Hematopoietic multipotent progenitor cell (in vitro differentiated cells): ENCODE data around the gene PTK6. TPM values are rescaled to one million over a fixed set of nuclear protein-coding genes. Genes with fewer than 3 reads are reported as not detected.
"Not testable (repeated sequence)": the region's sequence is repeated elsewhere in the genome, so short reads cannot be mapped to it uniquely, and the experiment has no call there.

Source experiments
- DNase-seq, 3 donors: peaks; one replicate each; pipeline ENCODE4 v3.0.0-alpha.2; 2011 to 2015; ENCODE audit warnings: low read depth in 2 of 3, low spot score in 2 of 3
- total RNA-seq: library from RNA; depleted of rRNA; stranded (reverse); fragments of >200 nt; gene quantifications from one replicate; pipeline ENCODE4 v1.2.3, GENCODE V29; 2012

PTK6 gene
- total RNA-seq, 1 donor = under 0.01 TPM

GRCh38 chr20:63559485-63560332 lies 22.5 kb upstream of the PTK6 start:
- DNase-seq = not testable (repeated sequence)

GRCh38 chr20:63558804-63559484 lies 21.8 kb upstream of the PTK6 start:
- DNase-seq = no peak

- no peak for DNase-seq
Measured at GRCh38 chr20:63557481-63557891, 20.3 kb upstream of the PTK6 start.

GRCh38 chr20:63556873-63557478 lies 19.8 kb upstream of the PTK6 start:
- DNase-seq = no peak

- no peak for DNase-seq
Measured at GRCh38 chr20:63555661-63556381, 18.6 kb upstream of the PTK6 start.

- no peak for DNase-seq
Measured at GRCh38 chr20:63554361-63555278, 17.4 kb upstream of the PTK6 start.

- DNase-seq = peak in 2 of 3 donors; percentile 75 to 78
Measured at GRCh38 chr20:63553933-63554290, 16.7 kb upstream of the PTK6 start, which contains the start of gene FNDC11. Gene FNDC11 (plus strand): TSS chr20:63554159. CDS start chr20:63555664, 1,505 bp downstream.

- peak; percentile 82 to 90 (median 88) for DNase-seq
Measured at GRCh38 chr20:63553251-63553932, 16.2 kb upstream of the PTK6 start.

GRCh38 chr20:63552481-63553249 lies 15.5 kb upstream of the PTK6 start:
- peak; percentile 37 to 72 (median 65) for DNase-seq

GRCh38 chr20:63551068-63551467 lies 13.9 kb upstream of the PTK6 start:
- no peak for DNase-seq

- DNase-seq = no peak
Measured at GRCh38 chr20:63549679-63550282, 12.6 kb upstream of the PTK6 start.

- no peak for DNase-seq
Measured at GRCh38 chr20:63549019-63549418, 11.8 kb upstream of the PTK6 start.

GRCh38 chr20:63548542-63548941 lies 11.4 kb upstream of the PTK6 start:
- DNase-seq = no peak

GRCh38 chr20:63547725-63548480 lies 10.7 kb upstream of the PTK6 start, which contains the start of gene SRMS:
Gene SRMS (minus strand): TSS chr20:63547749. CDS start chr20:63547463, 286 bp downstream.
- no peak for DNase-seq

GRCh38 chr20:63546956-63547724 lies 10.0 kb upstream of the PTK6 start:
- DNase-seq = no peak

- no peak for DNase-seq
Measured at GRCh38 chr20:63546256-63546955, 9.2 kb upstream of the PTK6 start.
